ENCODE data around the gene LAMA4.

DNA sequence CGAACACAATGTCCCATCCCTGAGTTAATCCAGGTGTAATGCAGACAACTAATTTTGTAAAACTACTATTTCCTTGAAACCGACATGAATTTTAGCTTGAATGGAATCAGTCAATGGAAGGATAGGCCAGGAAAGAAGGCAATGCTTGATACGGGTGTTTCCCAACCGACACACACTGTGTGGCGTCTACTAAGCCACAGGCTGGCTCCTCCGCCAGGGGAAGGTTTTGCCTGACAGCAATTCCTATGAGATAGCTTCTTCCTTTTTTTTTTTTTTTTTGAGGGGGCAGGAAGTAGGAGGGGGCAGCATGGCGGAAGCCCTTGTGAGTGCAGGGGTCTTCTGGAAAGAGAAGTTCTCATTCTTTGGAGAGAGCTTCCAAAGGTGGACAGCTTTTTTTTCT, 12.0 kb upstream of the LAMA4 start:
- TF ChIP-seq, protein P1, sequence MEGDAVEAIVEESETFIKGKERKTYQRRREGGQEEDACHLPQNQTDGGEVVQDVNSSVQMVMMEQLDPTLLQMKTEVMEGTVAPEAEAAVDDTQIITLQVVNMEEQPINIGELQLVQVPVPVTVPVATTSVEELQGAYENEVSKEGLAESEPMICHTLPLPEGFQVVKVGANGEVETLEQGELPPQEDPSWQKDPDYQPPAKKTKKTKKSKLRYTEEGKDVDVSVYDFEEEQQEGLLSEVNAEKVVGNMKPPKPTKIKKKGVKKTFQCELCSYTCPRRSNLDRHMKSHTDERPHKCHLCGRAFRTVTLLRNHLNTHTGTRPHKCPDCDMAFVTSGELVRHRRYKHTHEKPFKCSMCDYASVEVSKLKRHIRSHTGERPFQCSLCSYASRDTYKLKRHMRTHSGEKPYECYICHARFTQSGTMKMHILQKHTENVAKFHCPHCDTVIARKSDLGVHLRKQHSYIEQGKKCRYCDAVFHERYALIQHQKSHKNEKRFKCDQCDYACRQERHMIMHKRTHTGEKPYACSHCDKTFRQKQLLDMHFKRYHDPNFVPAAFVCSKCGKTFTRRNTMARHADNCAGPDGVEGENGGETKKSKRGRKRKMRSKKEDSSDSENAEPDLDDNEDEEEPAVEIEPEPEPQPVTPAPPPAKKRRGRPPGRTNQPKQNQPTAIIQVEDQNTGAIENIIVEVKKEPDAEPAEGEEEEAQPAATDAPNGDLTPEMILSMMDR (IDR thresholded peaks at IDR 0.05) = no peak
- no peak for TF ChIP-seq POLR2AphosphoS5 (IDR thresholded peaks at IDR 0.05)
